WTC11 (cell line): ENCODE results near the gene HECTD4.

Source experiments
- SMAD4 ChIP-seq: sonication (generic); formaldehyde crosslinking; IDR thresholded peaks from 2 replicates; pipeline ENCODE4 v1.8.0; 2022; ENCODE audit warnings: mild to moderate bottlenecking, missing genetic modification reagents
- ZNF232 ChIP-seq: sonication (generic); formaldehyde crosslinking; IDR thresholded peaks from 2 replicates; pipeline ENCODE4 v1.8.0; 2022; ENCODE audit warnings: mild to moderate bottlenecking, missing genetic modification reagents

GRCh38 chr12:112151766-112152541, 230.3 kb downstream of the HECTD4 start:
- TF ChIP-seq ZNF232, result no peak
- TF ChIP-seq SMAD4 (CRISPR knock-in tag), result no peak
